ENCODE data around the gene MPRIP.

The MPRIP gene

DNA sequence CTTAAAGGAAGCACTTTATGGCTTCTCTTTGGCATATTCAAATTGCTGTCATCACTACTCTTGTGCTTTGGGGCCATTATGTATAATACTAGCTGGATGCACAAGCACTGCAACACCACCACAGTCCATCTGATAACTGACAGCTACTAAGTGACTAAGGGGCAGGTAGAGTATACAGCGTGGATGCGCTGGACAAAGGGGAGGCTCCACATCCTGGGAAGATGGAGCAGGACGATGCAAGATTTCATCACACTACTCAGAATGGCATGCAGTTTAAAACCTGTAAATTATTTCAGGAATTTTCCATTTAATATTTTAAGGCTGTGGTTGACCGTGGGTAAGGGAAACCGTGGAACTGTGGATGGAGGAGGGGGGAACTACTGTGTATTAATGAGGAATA is 25.0 kb downstream of the MPRIP start:
- Histone ChIP-seq H3K27ac (no peak overlapping the region), H3K36me3 (no peaks in the 10 kb centered on the region), H3K27me3 (no peaks in the 10 kb centered on the region), H3K4me1 (ENCODE audit: control insufficient read depth in 1 of 2, insufficient read depth in 1 of 2, low read depth in 1 of 2, low read length in 1 of 2) (peaks cover 20 to 27% of the 10 kb centered on the region in 2 experiments), H3K9me3 (no peaks in the 10 kb centered on the region), H3K4me3 (ENCODE audit: low read depth in 1 of 2, low read length in 1 of 2) (no peak overlapping the region)
- TF ChIP-seq CTCF (IDR thresholded peaks at IDR 0.05) = no peak

DNA sequence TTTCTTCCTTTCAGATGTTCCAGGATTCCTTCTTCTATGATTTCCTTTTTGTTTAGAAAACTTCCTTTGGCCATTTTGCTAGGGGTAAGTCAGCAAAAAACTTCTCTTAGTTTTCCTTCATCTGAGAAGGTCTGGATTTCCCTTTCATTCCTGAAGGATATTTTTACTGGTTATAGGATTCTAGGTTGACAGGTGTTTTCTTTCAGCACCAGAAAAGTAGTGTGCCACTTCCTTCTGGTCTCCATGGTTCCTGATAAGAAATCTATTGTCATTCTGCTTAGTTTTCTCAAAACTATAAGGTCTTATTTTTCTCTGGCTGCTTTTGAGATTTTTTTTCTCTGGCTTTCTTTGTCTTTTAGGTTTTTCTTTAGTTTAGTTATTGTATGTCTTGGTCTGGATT is 27.6 kb downstream of the MPRIP start:
- H3K9me3 ChIP-seq = no peaks in the 10 kb centered on the region
- H3K36me3 ChIP-seq = no peaks in the 10 kb centered on the region
- H3K4me1 ChIP-seq (ENCODE audit: control insufficient read depth in 1 of 2, insufficient read depth in 1 of 2, low read depth in 1 of 2, low read length in 1 of 2) = peaks cover 5 to 17% of the 10 kb centered on the region in 2 experiments
- no peaks in the 10 kb centered on the region for H3K27me3 ChIP-seq
- no peak for TF ChIP-seq CTCF (IDR thresholded peaks at IDR 0.05)
- no peak overlapping the region for H3K4me3 ChIP-seq (ENCODE audit: low read depth in 1 of 2, low read length in 1 of 2)
- H3K27ac ChIP-seq = no peak overlapping the region

DNA sequence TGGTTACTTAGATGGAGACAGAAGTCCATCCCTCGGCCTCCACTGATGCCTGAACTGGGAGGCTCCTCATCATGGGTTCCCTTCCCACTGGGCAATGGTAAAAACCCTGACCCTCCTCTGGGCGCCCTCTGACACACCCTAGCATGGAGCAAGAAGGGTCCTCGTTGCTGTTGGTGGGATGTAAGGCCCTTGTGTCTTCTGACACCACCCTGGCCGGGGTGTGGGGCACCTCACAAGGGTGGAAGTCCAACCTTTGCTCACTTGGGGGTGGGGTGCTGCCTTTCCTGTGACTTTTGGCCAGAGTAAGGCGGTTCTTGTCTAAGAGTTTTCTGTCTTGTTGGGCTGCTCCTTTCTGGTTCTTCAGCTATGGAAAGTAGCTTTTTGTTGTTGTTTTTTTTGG is 28.7 kb downstream of the MPRIP start:
- Histone ChIP-seq H3K27me3 (no peaks in the 10 kb centered on the region), H3K4me3 (ENCODE audit: low read depth in 1 of 2, low read length in 1 of 2) (no peak overlapping the region), H3K36me3 (no peaks in the 10 kb centered on the region), H3K27ac (no peak overlapping the region), H3K4me1 (ENCODE audit: control insufficient read depth in 1 of 2, insufficient read depth in 1 of 2, low read depth in 1 of 2, low read length in 1 of 2) (peaks cover 3 to 11% of the 10 kb centered on the region in 2 experiments), H3K9me3 (no peaks in the 10 kb centered on the region)
- no peak for TF ChIP-seq CTCF (IDR thresholded peaks at IDR 0.05)

DNA sequence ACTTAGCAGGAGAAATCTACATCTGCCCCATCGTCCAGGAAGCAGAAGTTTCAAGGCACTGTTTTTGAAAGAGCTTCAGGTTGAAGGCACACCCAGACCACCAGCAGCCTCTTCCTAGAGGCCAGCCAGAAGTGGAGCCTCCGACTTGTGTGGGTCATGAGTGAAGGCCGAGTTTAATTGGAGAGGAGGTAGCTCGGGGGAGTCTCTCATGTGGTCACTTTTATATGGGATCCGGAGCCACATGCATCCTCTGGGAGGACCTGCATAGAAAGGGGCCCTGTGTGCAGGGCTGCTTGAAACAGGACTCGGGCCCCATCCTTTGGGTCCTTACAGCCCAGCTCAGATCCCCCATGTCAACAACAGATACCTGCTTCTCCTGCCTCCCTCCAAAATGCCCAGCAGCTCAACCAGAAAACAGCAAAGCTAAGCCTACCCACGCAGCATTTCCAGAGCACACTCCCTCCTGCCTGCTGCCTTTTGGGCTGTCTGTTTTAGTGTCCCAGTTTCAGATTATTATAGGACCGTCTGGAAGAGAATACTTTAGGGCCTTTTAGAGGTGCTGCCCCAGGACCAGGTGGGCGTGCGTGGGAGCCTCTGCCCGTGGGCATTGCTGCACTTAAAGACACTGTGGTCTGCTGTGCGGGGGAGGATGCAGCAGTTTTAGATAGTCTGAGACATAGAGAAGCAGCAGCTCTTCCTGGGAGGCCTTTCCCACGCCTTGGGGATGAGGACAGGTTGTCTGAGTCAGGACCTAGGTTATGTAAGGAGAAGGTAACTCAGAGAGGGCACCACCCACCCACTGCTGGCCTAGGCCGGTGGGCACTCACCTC is 29.5 kb downstream of the MPRIP start:
- H3K36me3 ChIP-seq = no peaks in the 10 kb centered on the region
- no peak for TF ChIP-seq CTCF (IDR thresholded peaks at IDR 0.05)
- no peaks in the 10 kb centered on the region for H3K27me3 ChIP-seq
- no peak overlapping the region for H3K27ac ChIP-seq
- no peaks in the 10 kb centered on the region for H3K9me3 ChIP-seq
- peaks cover 0 to 6% of the 10 kb centered on the region in 2 experiments for H3K4me1 ChIP-seq (ENCODE audit: control insufficient read depth in 1 of 2, insufficient read depth in 1 of 2, low read depth in 1 of 2, low read length in 1 of 2)
- no peak overlapping the region for H3K4me3 ChIP-seq (ENCODE audit: low read depth in 1 of 2, low read length in 1 of 2)

DNA sequence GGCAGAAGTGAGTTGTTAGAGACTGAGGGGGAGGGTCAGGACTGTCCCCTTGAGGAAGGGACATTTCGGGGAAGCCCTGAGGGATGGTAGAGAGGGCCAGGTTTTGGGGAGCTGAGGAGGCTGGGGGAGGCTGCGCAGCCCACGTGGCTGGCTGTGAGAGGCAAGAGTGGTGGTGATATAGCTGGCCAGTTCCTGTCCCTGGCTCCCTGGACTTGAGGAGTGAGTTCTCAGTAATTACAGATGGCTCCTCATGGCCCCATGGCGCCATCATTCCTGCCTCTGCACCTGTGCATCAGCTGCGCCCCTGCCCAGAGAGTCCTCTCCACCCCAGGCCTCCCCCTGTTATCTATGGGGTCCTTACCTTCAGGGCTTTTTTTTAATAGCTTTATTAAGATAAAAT is 30.3 kb downstream of the MPRIP start:
- no peaks in the 10 kb centered on the region for H3K36me3 ChIP-seq
- no peak overlapping the region for H3K27ac ChIP-seq

More for the DNA sequence above, 30.3 kb downstream of the MPRIP start:
- Histone ChIP-seq H3K9me3 (no peaks in the 10 kb centered on the region), H3K27me3 (no peaks in the 10 kb centered on the region), H3K4me1 (ENCODE audit: control insufficient read depth in 1 of 2, insufficient read depth in 1 of 2, low read depth in 1 of 2, low read length in 1 of 2) (peaks cover 0 to 6% of the 10 kb centered on the region in 2 experiments), H3K4me3 (ENCODE audit: low read depth in 1 of 2, low read length in 1 of 2) (no peak overlapping the region)
- TF ChIP-seq CTCF (IDR thresholded peaks at IDR 0.05) = no peak

Data from neutrophil (primary cell).